Neuronal stem cell (in vitro differentiated cells): ENCODE measurements around the gene CH25H.
A peak's percentile ranks its signal among the peaks of the same experiment; 100 is the strongest.

ENCODE experiments used
- DNase-seq: peaks from one replicate; pipeline ENCODE4 v3.0.0-alpha.2; 2013; ENCODE audit warnings: low spot score
- H2AFZ ChIP-seq: one replicate; pipeline ENCODE4 v1.6.1; 2013; ENCODE audit warnings: mild to moderate bottlenecking, low read length, inconsistent platforms
- H2AK5ac ChIP-seq: 2 replicates; pipeline ENCODE4 v1.6.1; 2013; ENCODE audit warnings: low read depth, mild to moderate bottlenecking, inconsistent platforms, low read length, moderate library complexity, mixed read lengths
- H2BK120ac ChIP-seq: 2 replicates; pipeline ENCODE4 v1.6.1; 2013; ENCODE audit warnings: low read depth, mild to moderate bottlenecking, inconsistent platforms, low read length, moderate library complexity, mixed read lengths
- H2BK12ac ChIP-seq: one replicate; pipeline ENCODE4 v1.6.1; 2013; ENCODE audit warnings: low read length, inconsistent platforms
- H2BK15ac ChIP-seq: 2 replicates; pipeline ENCODE4 v1.6.1; 2013; ENCODE audit warnings: mild to moderate bottlenecking, low read length, inconsistent platforms, mixed read lengths
- H2BK5ac ChIP-seq: one replicate; pipeline ENCODE4 v1.6.1; 2013; ENCODE audit warnings: inconsistent platforms, mild to moderate bottlenecking, low read length, moderate library complexity
- H3K14ac ChIP-seq: one replicate; pipeline ENCODE4 v1.6.1; 2013; ENCODE audit warnings: low read length, inconsistent platforms
- H3K18ac ChIP-seq: 2 replicates; pipeline ENCODE4 v1.6.1; 2013; ENCODE audit warnings: low read length, inconsistent platforms
- H3K23ac ChIP-seq: 2 replicates; pipeline ENCODE4 v1.6.1; 2013; ENCODE audit warnings: low read depth, mild to moderate bottlenecking, mixed read lengths, low read length, inconsistent platforms; ENCODE audit not compliant: poor library complexity
- H3K27ac ChIP-seq: replicated peaks from 3 replicates; pipeline ENCODE4 v1.5.1; 2013; ENCODE audit warnings: low read length, inconsistent platforms
- H3K27me3 ChIP-seq, 3 experiments: 2 replicates each; pipeline ENCODE4 v1.6.1; 2013; ENCODE audit warnings: low read length in 3 of 3, mild to moderate bottlenecking in 2 of 3, inconsistent platforms in 1 of 3, low read depth in 1 of 3, mixed read lengths in 1 of 3, moderate library complexity in 1 of 3; ENCODE audit not compliant: control insufficient read depth in 3 of 3, insufficient read depth in 3 of 3
- H3K36me3 ChIP-seq, 2 donors: replicated peaks in 1 of 2; 2 replicates each; pipeline ENCODE4 v1.6.1; 2013; ENCODE audit warnings: low read length in 2 of 2; ENCODE audit not compliant: control insufficient read depth in 2 of 2, insufficient read depth in 2 of 2
- H3K4ac ChIP-seq: 2 replicates; pipeline ENCODE4 v1.6.1; 2013; ENCODE audit warnings: inconsistent platforms, mild to moderate bottlenecking, low read length, moderate library complexity
- H3K4me1 ChIP-seq, 2 donors: 1 replicate in 1 of 2; 2 replicates in 1 of 2; pipeline ENCODE4 v1.6.1; 2013; ENCODE audit warnings: low read length in 2 of 2, low read depth in 1 of 2; ENCODE audit not compliant: control insufficient read depth in 2 of 2, insufficient read depth in 1 of 2
- H3K4me2 ChIP-seq: one replicate; pipeline ENCODE4 v1.6.1; 2013; ENCODE audit warnings: mild to moderate bottlenecking, low read length, inconsistent platforms; ENCODE audit not compliant: insufficient read depth, poor library complexity, severe bottlenecking
- H3K4me3 ChIP-seq, 2 donors: 2 replicates each; pipeline ENCODE4 v1.5.1; 2013; ENCODE audit warnings: low read length in 2 of 2, mild to moderate bottlenecking in 2 of 2, inconsistent platforms in 1 of 2, moderate library complexity in 1 of 2
- H3K79me1 ChIP-seq: one replicate; pipeline ENCODE4 v1.6.1; 2013; ENCODE audit warnings: low read depth, mild to moderate bottlenecking, inconsistent platforms, low read length, moderate library complexity
- H3K9ac ChIP-seq: one replicate; pipeline ENCODE4 v1.6.1; 2013; ENCODE audit warnings: mild to moderate bottlenecking, low read depth, low read length, inconsistent platforms; ENCODE audit not compliant: poor library complexity
- H3K9me3 ChIP-seq, 2 donors: replicated peaks in 1 of 2; 2 replicates each; pipeline versions ENCODE3 to v1.6.1; 2013; ENCODE audit warnings: low read length in 2 of 2, mild to moderate bottlenecking in 2 of 2, inconsistent platforms in 1 of 2, low read depth in 1 of 2, mixed read lengths in 1 of 2, moderate library complexity in 1 of 2; ENCODE audit not compliant: control insufficient read depth in 2 of 2, insufficient read depth in 1 of 2
- H4K8ac ChIP-seq: one replicate; pipeline ENCODE4 v1.6.1; 2013; ENCODE audit warnings: low read depth, mild to moderate bottlenecking, inconsistent platforms, low read length, moderate library complexity
- H4K91ac ChIP-seq: one replicate; pipeline ENCODE4 v1.6.1; 2013; ENCODE audit warnings: low read length, low read depth, mild to moderate bottlenecking, inconsistent platforms; ENCODE audit not compliant: poor library complexity
- WGBS, 2 donors: extraction: QIAGEN DNeasy Blood & Tissue Kit; methylation state at CpG; one replicate each; pipeline ENCODE4 v1.1.7; 2013; ENCODE audit warnings: missing lambda C conversion rate in 2 of 2, mixed read lengths in 1 of 2; ENCODE audit not compliant: insufficient read length in 2 of 2, insufficient replicate concordance in 1 of 2; ENCODE audit errors: extremely low coverage in 2 of 2; 5-methylcytosine and 5-hydroxymethylcytosine counted together

CH25H gene

DNA sequence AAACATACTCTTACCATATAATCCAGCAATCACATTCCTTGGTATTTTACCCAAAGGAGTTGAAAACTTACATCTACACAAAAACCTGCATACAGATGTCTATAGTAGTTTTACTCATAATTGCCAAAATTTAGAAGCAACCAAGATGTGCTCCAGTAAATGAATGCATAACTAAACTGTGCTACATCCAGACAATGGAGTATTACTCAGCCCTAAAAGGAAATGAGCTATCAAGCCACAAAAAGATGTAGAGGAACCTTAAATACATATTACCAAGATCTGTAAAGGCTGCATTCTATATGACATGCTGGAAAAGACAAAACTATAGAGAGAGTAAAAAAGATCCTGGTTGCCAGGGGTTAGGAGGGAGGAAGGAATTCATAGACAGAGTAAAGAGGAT lies 21.8 kb upstream of the CH25H start:
- Histone ChIP-seq H3K14ac (no peak overlapping the region), H2AK5ac (no peak overlapping the region), H3K4me1 (peaks cover 0 to 7% of the 10 kb centered on the region in 2 donors), H3K4me3 (no peak overlapping the region), H3K9me3 (peaks cover 2 to 22% of the 10 kb centered on the region in 2 donors), H3K27ac (no peak overlapping the region), H3K36me3 (no peaks in the 10 kb centered on the region), H4K8ac (no peak overlapping the region), H3K27me3 (peaks cover 0 to 10% (median 2%) of the 10 kb centered on the region in 3 experiments), H2BK15ac (no peak overlapping the region), H3K79me1 (no peaks in the 10 kb centered on the region), H2BK120ac (no peak overlapping the region), H2AFZ (no peak overlapping the region), H3K23ac (no peak overlapping the region), H4K91ac (no peak overlapping the region), H3K4me2 (no peak overlapping the region), H2BK12ac (no peak overlapping the region), H3K9ac (no peak overlapping the region), H2BK5ac (no peak overlapping the region), H3K18ac (no peak overlapping the region), H3K4ac (no peak overlapping the region)
- DNase-seq: no peak

DNA sequence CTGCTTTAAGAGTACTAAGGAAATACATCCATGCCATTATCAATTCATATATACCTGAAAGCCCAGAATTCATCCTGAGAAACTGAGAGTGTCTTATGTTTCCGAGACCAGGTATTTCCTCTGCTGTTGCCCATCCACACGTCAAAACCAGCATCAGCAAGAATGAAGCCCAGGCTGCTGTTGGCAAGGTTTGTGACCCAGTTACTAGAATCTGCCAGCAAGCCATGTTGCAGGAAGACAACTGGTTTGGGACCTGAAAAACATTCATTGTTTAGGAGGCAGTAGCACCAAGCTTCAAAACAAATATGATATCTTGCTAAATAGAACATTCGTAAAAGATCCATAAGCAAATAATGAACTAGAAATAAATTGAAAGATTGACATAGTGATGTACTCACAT lies 21.0 kb upstream of the CH25H start:
- H2AK5ac ChIP-seq: no peak overlapping the region
- H3K27me3 ChIP-seq: peaks cover 0 to 6% (median 2%) of the 10 kb centered on the region in 3 experiments
- H2BK12ac ChIP-seq: no peak overlapping the region
- H3K23ac ChIP-seq: no peak overlapping the region
- H3K9ac ChIP-seq: no peak overlapping the region
- H3K36me3 ChIP-seq: no peaks in the 10 kb centered on the region
- H3K18ac ChIP-seq: no peak overlapping the region
- no peak overlapping the region for H3K4ac ChIP-seq
- DNase-seq: no peak
- H2BK5ac ChIP-seq: no peak overlapping the region
- no CpG with 5 or more reads among the region's 3 CpGs for WGBS, 2 donors
- H3K4me2 ChIP-seq: no peak overlapping the region
- no peak overlapping the region for H2BK120ac ChIP-seq
- H3K9me3 ChIP-seq: peaks cover 2 to 22% of the 10 kb centered on the region in 2 donors
- H3K4me1 ChIP-seq: peaks cover 0 to 7% of the 10 kb centered on the region in 2 donors
- no peak overlapping the region for H4K91ac ChIP-seq
- no peak overlapping the region for H3K4me3 ChIP-seq
- no peaks in the 10 kb centered on the region for H3K79me1 ChIP-seq
- H4K8ac ChIP-seq: no peak overlapping the region
- no peak overlapping the region for H2AFZ ChIP-seq
- H3K27ac ChIP-seq: no peak overlapping the region
- H2BK15ac ChIP-seq: no peak overlapping the region
- no peak overlapping the region for H3K14ac ChIP-seq

GRCh38 chr10:89226891-89227290 lies 19.8 kb upstream of the CH25H start:
- DNase-seq: no peak
- no peak overlapping the region for H3K9ac ChIP-seq
- no peak overlapping the region for H3K14ac ChIP-seq
- no peak overlapping the region for H2BK120ac ChIP-seq
- H2BK12ac ChIP-seq: no peak overlapping the region
- WGBS, 2 donors: no CpG with 5 or more reads among the region's 1 CpG
- H3K27me3 ChIP-seq: peaks cover 0 to 2% (median 0%) of the 10 kb centered on the region in 3 experiments
- no peak overlapping the region for H4K8ac ChIP-seq
- H3K36me3 ChIP-seq: no peaks in the 10 kb centered on the region
- H2AFZ ChIP-seq: no peak overlapping the region
- H3K4me2 ChIP-seq: no peak overlapping the region
- H3K18ac ChIP-seq: no peak overlapping the region
- no peak overlapping the region for H2BK5ac ChIP-seq
- no peak overlapping the region for H4K91ac ChIP-seq
- H3K4me1 ChIP-seq: peaks cover 0 to 5% of the 10 kb centered on the region in 2 donors
- H3K9me3 ChIP-seq: peaks cover 2 to 17% of the 10 kb centered on the region in 2 donors
- H3K79me1 ChIP-seq: no peaks in the 10 kb centered on the region
- no peak overlapping the region for H3K4ac ChIP-seq
- no peak overlapping the region for H3K27ac ChIP-seq
- H2AK5ac ChIP-seq: no peak overlapping the region
- no peak overlapping the region for H3K4me3 ChIP-seq
- H2BK15ac ChIP-seq: no peak overlapping the region
- no peak overlapping the region for H3K23ac ChIP-seq

DNA sequence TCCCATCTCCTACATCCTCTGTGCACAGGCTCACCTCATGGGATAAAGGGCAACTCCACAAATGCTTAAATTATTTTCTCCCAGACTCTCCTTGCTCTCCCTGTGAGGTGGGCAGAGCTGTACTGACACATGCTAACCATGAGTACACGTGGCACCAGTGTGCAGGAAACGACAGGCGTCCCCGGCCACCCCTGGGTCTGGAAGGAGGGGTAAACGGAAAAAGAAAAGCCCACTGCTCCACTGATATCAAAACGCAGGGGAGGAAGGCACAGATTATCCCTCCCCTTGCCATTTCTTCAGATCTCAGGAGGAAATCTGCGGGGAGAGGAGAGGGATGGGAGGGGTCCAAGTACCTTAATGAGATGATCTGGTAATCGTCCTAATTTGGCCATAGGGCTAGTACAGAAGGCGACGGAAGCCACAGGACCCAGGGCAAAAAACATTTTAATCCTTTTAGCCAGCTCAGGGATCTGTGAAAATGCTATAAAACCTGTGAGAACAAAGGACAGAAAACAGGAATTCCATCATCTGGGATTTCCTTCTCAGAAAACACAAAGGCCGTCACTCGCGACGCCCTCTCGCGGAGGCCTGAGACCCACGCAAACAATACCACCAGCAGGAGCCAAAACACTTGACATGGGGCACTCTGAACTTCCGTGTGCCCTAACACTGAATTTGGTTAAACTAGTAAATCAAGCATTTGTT lies 17.8 kb upstream of the CH25H start:
- Histone ChIP-seq H3K14ac (no peak overlapping the region), H3K9me3 (peaks cover 2 to 17% of the 10 kb centered on the region in 2 donors), H3K4ac (no peak overlapping the region), H3K4me2 (no peak overlapping the region), H3K4me3 (no peak overlapping the region), H3K36me3 (no peaks in the 10 kb centered on the region), H4K8ac (no peak overlapping the region), H3K18ac (no peak overlapping the region), H3K23ac (no peak overlapping the region), H2AK5ac (no peak overlapping the region), H2AFZ (peak overlapping the region; percentile 71), H3K27me3 (peaks cover 0 to 2% (median 0%) of the 10 kb centered on the region in 3 experiments), H4K91ac (no peak overlapping the region), H2BK12ac (no peak overlapping the region), H3K79me1 (no peaks in the 10 kb centered on the region), H3K27ac (no peak overlapping the region), H2BK15ac (no peak overlapping the region), H3K9ac (no peak overlapping the region), H2BK120ac (no peak overlapping the region), H2BK5ac (no peak overlapping the region), H3K4me1 (peaks cover 0 to 5% of the 10 kb centered on the region in 2 donors)
- no CpG with 5 or more reads among the region's 18 CpGs for WGBS, 2 donors
- no peak for DNase-seq
